SK-N-SH (cell line): ENCODE results near the gene TGOLN2. TPM values are rescaled to one million over a fixed set of nuclear protein-coding genes. Genes with fewer than 3 reads are reported as not detected.

Experiments used
- CTCF ChIA-PET: fragments of 300-600, 350-600 bp; formaldehyde crosslinking; extraction: SDS; loops from one replicate; lab custom pipeline; 2021; lab: Yijun Ruan, JAX
- POLR2A ChIA-PET: fragments of 350-600 bp; sonication (Branson Sonifier 250); formaldehyde crosslinking; extraction: SDS; loops from one replicate; lab custom pipeline; 2020; ENCODE audit warnings: antibody characterized with exemption, inconsistent platforms; lab: Yijun Ruan, JAX
- DNase-seq: peaks from one replicate; pipeline ENCODE4 v3.0.0; 2012
- H2AFZ ChIP-seq: fragments of 200-600 bp; sonication (generic); 2 replicates; pipeline ENCODE4 v1.8.1; 2016; ENCODE audit warnings: antibody characterized with exemption, mild to moderate bottlenecking, low read depth
- H3F3A ChIP-seq: fragments of 200-600 bp; sonication (generic); replicated peaks from 2 replicates; pipeline ENCODE3; 2016; ENCODE audit warnings: antibody characterized with exemption, mild to moderate bottlenecking; ENCODE audit not compliant: insufficient read depth
- H3K27ac ChIP-seq, 2 experiments: fragments of 200-500 bp in 1 of 2; fragments of 200-600 bp in 1 of 2; sonication (Bioruptor generic) in 1 of 2; sonication (generic), shearing (Covaris generic) in 1 of 2; 2 replicates each; pipeline versions ENCODE4 v1.5.1 to v1.6.1; 2014 to 2016; ENCODE audit warnings: low read depth in 2 of 2, inconsistent platforms in 1 of 2, low read length in 1 of 2, mild to moderate bottlenecking in 1 of 2, mixed read lengths in 1 of 2
- H3K27me3 ChIP-seq: fragments of 200-600 bp; sonication (generic), shearing (Covaris generic); 2 replicates; pipeline ENCODE4 v1.6.1; 2016; ENCODE audit warnings: mixed run types; ENCODE audit not compliant: insufficient read depth
- H3K36me3 ChIP-seq, 2 experiments: fragments of 200-500 bp in 1 of 2; fragments of 200-600 bp in 1 of 2; sonication (Bioruptor generic) in 1 of 2; sonication (generic) in 1 of 2; replicated peaks in 1 of 2; 2 replicates each; pipeline versions ENCODE3 to v1.5.1; 2014 to 2016; ENCODE audit warnings: low read length in 1 of 2, mild to moderate bottlenecking in 1 of 2; ENCODE audit not compliant: insufficient read depth in 2 of 2, control insufficient read depth in 1 of 2
- H3K4me1 ChIP-seq, 2 experiments: fragments of 200-500 bp in 1 of 2; fragments of 200-600 bp in 1 of 2; sonication (Bioruptor generic) in 1 of 2; sonication (generic), shearing (Covaris generic) in 1 of 2; 2 replicates each; pipeline versions ENCODE4 v1.5.1 to v1.6.1; 2014 to 2016; ENCODE audit warnings: low read depth in 1 of 2, low read length in 1 of 2, mixed run types in 1 of 2; ENCODE audit not compliant: insufficient read depth in 2 of 2, control insufficient read depth in 1 of 2
- H3K4me2 ChIP-seq: fragments of 200-600 bp; sonication (generic), shearing (Covaris generic); 2 replicates; pipeline ENCODE4 v1.6.1; 2017; ENCODE audit warnings: mixed run types
- H3K4me3 ChIP-seq, 2 experiments: fragments of 200-500 bp in 1 of 2; fragments of 200-600 bp in 1 of 2; sonication (Bioruptor generic) in 1 of 2; sonication (generic), shearing (Covaris generic) in 1 of 2; 2 replicates each; pipeline versions ENCODE4 v1.5.1 to v1.8.1; 2014 to 2016; ENCODE audit warnings: low read depth in 2 of 2, inconsistent platforms in 1 of 2, low read length in 1 of 2, mild to moderate bottlenecking in 1 of 2, mixed read lengths in 1 of 2, moderate library complexity in 1 of 2
- H3K79me2 ChIP-seq: fragments of 200-600 bp; sonication (generic); 2 replicates; pipeline ENCODE4 v1.8.1; 2017; ENCODE audit warnings: mild to moderate bottlenecking; ENCODE audit not compliant: insufficient read depth
- H3K9ac ChIP-seq: fragments of 200-600 bp; sonication (generic); 2 replicates; pipeline ENCODE4 v1.6.1; 2017; ENCODE audit warnings: mixed run types
- H3K9me2 ChIP-seq: fragments of 200-600 bp; sonication (generic); 2 replicates; pipeline ENCODE4 v1.6.1; 2017; ENCODE audit warnings: mixed run types
- H3K9me3 ChIP-seq: fragments of 200-600 bp; sonication (generic); 2 replicates; pipeline ENCODE4 v1.6.1; 2017; ENCODE audit warnings: mixed run types, mild to moderate bottlenecking, moderate library complexity
- H4K20me1 ChIP-seq: fragments of 200-600 bp; sonication (generic); 2 replicates; pipeline ENCODE4 v1.6.1; 2017; ENCODE audit warnings: mild to moderate bottlenecking, mixed run types; ENCODE audit not compliant: insufficient read depth
- CHD2 ChIP-seq: fragments of 150-350 bp; IDR thresholded peaks from 2 replicates; pipeline ENCODE4 v1.6.1; 2018; ENCODE audit warnings: low read length; ENCODE audit not compliant: partially characterized antibody
- CTCF ChIP-seq: fragments of 200-600 bp; sonication (generic); IDR thresholded peaks from 2 replicates; pipeline ENCODE4 v1.6.1; 2017; ENCODE audit warnings: antibody characterized with exemption, mild to moderate bottlenecking, moderate library complexity
- ELF1 ChIP-seq: IDR thresholded peaks from 2 replicates; pipeline ENCODE4 v1.4.0; 2012
- EP300 ChIP-seq, 2 experiments: IDR thresholded peaks; 2 replicates each; pipeline versions ENCODE4 v1.4.0 to v1.6.1; 2012; ENCODE audit warnings: borderline replicate concordance in 1 of 2, low read depth in 1 of 2, low read length in 1 of 2
- EZH2phosphoT487 ChIP-seq: fragments of 200-600 bp; sonication (generic); IDR thresholded peaks from 2 replicates; pipeline ENCODE4 v1.6.1; 2017; ENCODE audit warnings: low read depth, mixed run types, mild to moderate bottlenecking, antibody characterized with exemption, moderate library complexity, borderline replicate concordance
- FOXJ3 ChIP-seq: sonication (generic); formaldehyde crosslinking; IDR thresholded peaks from 2 replicates; pipeline ENCODE4 v1.5.1; 2020; ENCODE audit warnings: mild to moderate bottlenecking, missing genetic modification reagents
- FOXM1 ChIP-seq: IDR thresholded peaks from 2 replicates; pipeline ENCODE4 v1.4.0; 2012; ENCODE audit warnings: low read depth, mild to moderate bottlenecking
- GATA2 ChIP-seq: sonication (generic); formaldehyde crosslinking; IDR thresholded peaks from 2 replicates; pipeline ENCODE4 v1.5.0; 2020; ENCODE audit warnings: mild to moderate bottlenecking, missing genetic modification reagents
- IRF3 ChIP-seq: fragments of 150-350 bp; IDR thresholded peaks from 2 replicates; pipeline ENCODE4 v1.6.1; 2016; ENCODE audit warnings: mild to moderate bottlenecking, low read depth, low read length
- JUND ChIP-seq: IDR thresholded peaks from 2 replicates; pipeline ENCODE4 v1.4.0; 2012
- MAX ChIP-seq: IDR thresholded peaks from 2 replicates; pipeline ENCODE4 v1.4.0; 2012; ENCODE audit warnings: low read depth
- NFIC ChIP-seq: IDR thresholded peaks from 2 replicates; pipeline ENCODE4 v1.4.0; 2012; ENCODE audit warnings: borderline replicate concordance
- NRF1 ChIP-seq: IDR thresholded peaks from 2 replicates; pipeline ENCODE4 v1.6.1; 2012; ENCODE audit warnings: low read depth, mild to moderate bottlenecking, low read length
- RFX5 ChIP-seq: IDR thresholded peaks from 2 replicates; pipeline ENCODE4 v1.6.1; 2012; ENCODE audit warnings: mild to moderate bottlenecking, improper control_type of control experiment, low read length
- RXRA ChIP-seq: IDR thresholded peaks from 2 replicates; pipeline ENCODE4 v1.4.0; 2012; ENCODE audit warnings: low read depth, mild to moderate bottlenecking, borderline replicate concordance
- SMC3 ChIP-seq: IDR thresholded peaks from 2 replicates; pipeline ENCODE4 v1.6.1; 2012; ENCODE audit warnings: low read depth, low read length, improper control_type of control experiment
- TCF12 ChIP-seq: IDR thresholded peaks from 2 replicates; pipeline ENCODE4 v1.4.0; 2012
- USF2 ChIP-seq: fragments of 150-350 bp; IDR thresholded peaks from 2 replicates; pipeline ENCODE4 v1.6.1; 2017; ENCODE audit warnings: antibody characterized with exemption, low read length, low read depth, borderline replicate concordance
- WGBS: methylation state at CpG from one replicate; pipeline ENCODE4 v1.1.6; 2017; ENCODE audit warnings: low lambda C conversion rate; 5-methylcytosine and 5-hydroxymethylcytosine counted together
- polyA plus RNA-seq, 3 experiments: library from polyadenylated mRNA; depleted of rRNA; stranded (reverse); fragments of >200 nt; gene quantifications; 2 replicates each; pipeline ENCODE4 v1.2.3, GENCODE V29; 2012
- TF ChIP-seq, protein P1 (sequence below): IDR thresholded peaks from 2 replicates; pipeline ENCODE4; 2012
- TF ChIP-seq, protein P2 (sequence below): IDR thresholded peaks from 2 replicates; pipeline ENCODE4 v1.4.0; 2012; ENCODE audit warnings: low read depth, borderline replicate concordance

Gene TGOLN2
- polyA plus RNA-seq, 1 of the 3 experiments (the other 2 are of a cell fraction) = 138 TPM

DNA sequence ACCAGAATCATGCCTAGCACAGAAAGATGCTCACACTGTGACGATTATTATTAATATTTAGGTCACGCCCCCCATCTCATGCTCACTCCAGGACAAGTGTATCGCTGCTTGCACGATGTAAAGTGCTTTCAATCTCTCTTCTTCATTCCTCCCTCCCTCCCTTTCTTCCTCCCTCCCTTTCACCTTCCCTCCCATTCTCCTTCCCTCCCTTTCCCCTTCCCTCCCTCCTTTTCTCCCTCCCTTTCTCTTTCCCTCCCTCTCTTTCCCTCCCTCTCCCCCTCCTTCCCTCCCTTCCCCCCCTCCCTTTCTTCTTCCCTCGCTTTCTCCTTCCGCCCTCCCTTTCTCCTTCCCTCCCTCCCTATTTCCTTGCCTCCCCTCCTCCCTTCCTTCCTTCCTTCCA, 19.6 kb downstream of the TGOLN2 start:
- DNase-seq = no peak
- Histone ChIP-seq H3K4me3 (no peak overlapping the region), H3K9me3 (no peaks in the 10 kb centered on the region), H3K27me3 (no peaks in the 10 kb centered on the region), H3K4me2 (no peak overlapping the region; the same call in 1 of the 2 replicates), H2AFZ (no peak overlapping the region), H4K20me1 (no peaks in the 10 kb centered on the region), H3K9me2 (no peaks in the 10 kb centered on the region), H3K27ac (peak overlapping the region in 1 of 2 experiments; percentile 51; a peak in 3 of 4 replicates), H3K9ac (no peak overlapping the region), H3K4me1 (peaks cover 10 to 17% of the 10 kb centered on the region in 2 experiments; a peak in 2 of 4 replicates), H3K79me2 (no peaks in the 10 kb centered on the region), H3F3A (peaks cover 21% of the 10 kb centered on the region), H3K36me3 (peaks cover 2 to 5% of the 10 kb centered on the region in 2 experiments)
- ChIA-PET CTCF (interaction anchor here (1.5 to 2.9 kb wide), 6 partner anchors 9 to 382 kb away, joined by 5 to 28 read pairs (median 9); partner anchors contain the start of gene TCF7L1), POLR2A (interaction anchor here (1.7 to 2.7 kb wide), 2 partner anchors 19 to 231 kb away, joined by 7 to 12 read pairs; partner anchors contain the start of genes MAT2A and TGOLN2)
- TF ChIP-seq EP300 (IDR thresholded peaks at IDR 0.05; ENCODE audit: borderline replicate concordance in 1 of 2, low read depth in 1 of 2, low read length in 1 of 2) = no peak
- no peak for TF ChIP-seq JUND
- no peak for TF ChIP-seq TCF12
- WGBS = 92% methylated on average over 6 of the region's 6 CpGs

GRCh38 chr2:85307527-85307897, 20.3 kb downstream of the TGOLN2 start:
- H4K20me1 ChIP-seq = no peaks in the 10 kb centered on the region
- 90% methylated on average over 9 of the region's 9 CpGs for WGBS
- ChIA-PET POLR2A (no interaction called here), CTCF (interaction anchor here (1.4 kb wide), 1 partner anchor 382 kb away, joined by 8 read pairs; no protein-coding TSS in a partner anchor)
- H2AFZ ChIP-seq = no peak overlapping the region
- peaks cover 17% of the 10 kb centered on the region for H3F3A ChIP-seq
- no peak overlapping the region for H3K9ac ChIP-seq
- no peaks in the 10 kb centered on the region for H3K79me2 ChIP-seq
- DNase-seq = no peak
- H3K27me3 ChIP-seq = no peaks in the 10 kb centered on the region
- no peaks in the 10 kb centered on the region for H3K9me2 ChIP-seq
- H3K4me2 ChIP-seq = no peak overlapping the region
- H3K36me3 ChIP-seq = peaks cover 2 to 5% of the 10 kb centered on the region in 2 experiments
- H3K4me1 ChIP-seq = peaks cover 10 to 17% of the 10 kb centered on the region in 2 experiments; a peak in 2 of 4 replicates
- TF ChIP-seq NFIC (no peak), EZH2phosphoT487 (no peak), TCF12 (no peak), NRF1 (no peak), IRF3 (no peak), RFX5 (no peak), ELF1 (no peak), RXRA (no peak), MAX (no peak), EP300 (IDR thresholded peaks at IDR 0.05; ENCODE audit: borderline replicate concordance in 1 of 2, low read depth in 1 of 2, low read length in 1 of 2) (no peak), SMC3 (no peak), GATA2 (CRISPR knock-in tag) (no peak), FOXM1 (no peak), USF2 (no peak), CTCF (no peak), FOXJ3 (CRISPR knock-in tag) (no peak), CHD2 (no peak)
- TF ChIP-seq, protein P1, sequence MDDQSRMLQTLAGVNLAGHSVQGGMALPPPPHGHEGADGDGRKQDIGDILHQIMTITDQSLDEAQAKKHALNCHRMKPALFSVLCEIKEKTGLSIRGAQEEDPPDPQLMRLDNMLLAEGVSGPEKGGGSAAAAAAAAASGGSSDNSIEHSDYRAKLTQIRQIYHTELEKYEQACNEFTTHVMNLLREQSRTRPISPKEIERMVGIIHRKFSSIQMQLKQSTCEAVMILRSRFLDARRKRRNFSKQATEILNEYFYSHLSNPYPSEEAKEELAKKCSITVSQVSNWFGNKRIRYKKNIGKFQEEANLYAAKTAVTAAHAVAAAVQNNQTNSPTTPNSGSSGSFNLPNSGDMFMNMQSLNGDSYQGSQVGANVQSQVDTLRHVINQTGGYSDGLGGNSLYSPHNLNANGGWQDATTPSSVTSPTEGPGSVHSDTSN = no peak
- TF ChIP-seq, protein P2, sequence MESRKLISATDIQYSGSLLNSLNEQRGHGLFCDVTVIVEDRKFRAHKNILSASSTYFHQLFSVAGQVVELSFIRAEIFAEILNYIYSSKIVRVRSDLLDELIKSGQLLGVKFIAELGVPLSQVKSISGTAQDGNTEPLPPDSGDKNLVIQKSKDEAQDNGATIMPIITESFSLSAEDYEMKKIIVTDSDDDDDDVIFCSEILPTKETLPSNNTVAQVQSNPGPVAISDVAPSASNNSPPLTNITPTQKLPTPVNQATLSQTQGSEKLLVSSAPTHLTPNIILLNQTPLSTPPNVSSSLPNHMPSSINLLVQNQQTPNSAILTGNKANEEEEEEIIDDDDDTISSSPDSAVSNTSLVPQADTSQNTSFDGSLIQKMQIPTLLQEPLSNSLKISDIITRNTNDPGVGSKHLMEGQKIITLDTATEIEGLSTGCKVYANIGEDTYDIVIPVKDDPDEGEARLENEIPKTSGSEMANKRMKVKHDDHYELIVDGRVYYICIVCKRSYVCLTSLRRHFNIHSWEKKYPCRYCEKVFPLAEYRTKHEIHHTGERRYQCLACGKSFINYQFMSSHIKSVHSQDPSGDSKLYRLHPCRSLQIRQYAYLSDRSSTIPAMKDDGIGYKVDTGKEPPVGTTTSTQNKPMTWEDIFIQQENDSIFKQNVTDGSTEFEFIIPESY = no peak
- no peaks in the 10 kb centered on the region for H3K9me3 ChIP-seq
- no peak overlapping the region for H3K4me3 ChIP-seq
- H3K27ac ChIP-seq = no peak overlapping the region
